Measurements from ENCODE around the gene ILK.
A peak's percentile ranks its signal among the peaks of the same experiment; 100 is the strongest.

DNA sequence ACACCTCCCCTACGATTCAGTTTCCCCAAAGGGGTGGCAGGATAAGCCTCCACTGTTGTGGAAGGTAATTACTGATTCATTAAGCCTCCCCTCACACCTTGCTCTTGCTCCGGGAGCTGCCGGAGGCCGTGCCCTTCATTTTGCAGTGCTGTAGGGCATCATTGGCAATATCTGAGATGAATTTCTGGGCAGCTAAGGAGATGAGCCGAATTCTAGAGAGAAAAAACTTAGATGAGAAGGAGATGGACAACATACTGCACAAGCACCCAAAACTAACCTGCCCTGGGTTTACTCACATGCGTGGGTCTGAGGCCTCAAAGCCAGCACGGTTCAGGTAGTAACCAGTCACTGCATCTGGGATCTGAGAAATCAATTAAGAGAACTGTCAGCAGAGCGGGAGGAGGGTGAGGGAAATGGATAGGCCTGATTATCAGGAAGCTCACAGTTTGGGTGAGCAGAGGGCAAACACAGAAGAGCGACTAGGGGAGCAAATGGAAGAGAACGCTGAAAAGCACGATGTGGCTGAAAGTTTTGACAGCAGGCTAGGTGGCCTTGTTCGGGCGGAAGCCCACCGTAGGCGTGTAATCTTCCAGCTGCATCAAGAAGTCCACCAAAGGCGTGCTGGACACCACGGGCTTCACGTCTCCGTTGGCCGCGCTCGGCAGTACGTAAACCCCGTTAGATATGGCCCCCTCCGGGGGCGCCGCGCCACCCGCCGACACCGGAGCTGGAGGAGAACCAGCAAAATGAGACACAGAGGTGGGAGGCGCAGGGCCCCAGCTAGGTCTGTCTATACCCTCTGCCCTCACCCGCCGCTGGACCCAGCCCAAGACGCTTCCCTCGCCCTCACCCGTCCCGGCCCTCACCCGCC is 7.8 kb downstream of the ILK start:
- TF ChIP-seq CTCF (IDR thresholded peaks at IDR 0.05; ENCODE audit: insufficient read depth, low read length), result no peak
- TF ChIP-seq POLR2AphosphoS5 (IDR thresholded peaks at IDR 0.05; ENCODE audit: low read depth), result peak; percentile 12; the same call in 1 of the 2 replicates
- TF ChIP-seq SPI1 (IDR thresholded peaks at IDR 0.05; ENCODE audit: borderline replicate concordance, low read depth), result no peak
- TF ChIP-seq GABPA (IDR thresholded peaks at IDR 0.05; ENCODE audit: low read depth), result no peak
- TF ChIP-seq, protein P1, sequence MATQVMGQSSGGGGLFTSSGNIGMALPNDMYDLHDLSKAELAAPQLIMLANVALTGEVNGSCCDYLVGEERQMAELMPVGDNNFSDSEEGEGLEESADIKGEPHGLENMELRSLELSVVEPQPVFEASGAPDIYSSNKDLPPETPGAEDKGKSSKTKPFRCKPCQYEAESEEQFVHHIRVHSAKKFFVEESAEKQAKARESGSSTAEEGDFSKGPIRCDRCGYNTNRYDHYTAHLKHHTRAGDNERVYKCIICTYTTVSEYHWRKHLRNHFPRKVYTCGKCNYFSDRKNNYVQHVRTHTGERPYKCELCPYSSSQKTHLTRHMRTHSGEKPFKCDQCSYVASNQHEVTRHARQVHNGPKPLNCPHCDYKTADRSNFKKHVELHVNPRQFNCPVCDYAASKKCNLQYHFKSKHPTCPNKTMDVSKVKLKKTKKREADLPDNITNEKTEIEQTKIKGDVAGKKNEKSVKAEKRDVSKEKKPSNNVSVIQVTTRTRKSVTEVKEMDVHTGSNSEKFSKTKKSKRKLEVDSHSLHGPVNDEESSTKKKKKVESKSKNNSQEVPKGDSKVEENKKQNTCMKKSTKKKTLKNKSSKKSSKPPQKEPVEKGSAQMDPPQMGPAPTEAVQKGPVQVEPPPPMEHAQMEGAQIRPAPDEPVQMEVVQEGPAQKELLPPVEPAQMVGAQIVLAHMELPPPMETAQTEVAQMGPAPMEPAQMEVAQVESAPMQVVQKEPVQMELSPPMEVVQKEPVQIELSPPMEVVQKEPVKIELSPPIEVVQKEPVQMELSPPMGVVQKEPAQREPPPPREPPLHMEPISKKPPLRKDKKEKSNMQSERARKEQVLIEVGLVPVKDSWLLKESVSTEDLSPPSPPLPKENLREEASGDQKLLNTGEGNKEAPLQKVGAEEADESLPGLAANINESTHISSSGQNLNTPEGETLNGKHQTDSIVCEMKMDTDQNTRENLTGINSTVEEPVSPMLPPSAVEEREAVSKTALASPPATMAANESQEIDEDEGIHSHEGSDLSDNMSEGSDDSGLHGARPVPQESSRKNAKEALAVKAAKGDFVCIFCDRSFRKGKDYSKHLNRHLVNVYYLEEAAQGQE (IDR thresholded peaks at IDR 0.05; ENCODE audit: insufficient replicate concordance, low read depth), result no peak

Data from HL-60 (cell line).